Mesodermal cell (in vitro differentiated cells): ENCODE data around the gene DYRK1A.

Source experiments
- H3K27ac ChIP-seq: 2 replicates; pipeline ENCODE4 v1.7.0; 2013; ENCODE audit warnings: mild to moderate bottlenecking, low read depth, low read length, moderate library complexity; ENCODE audit not compliant: severe bottlenecking
- H3K36me3 ChIP-seq: 2 replicates; pipeline ENCODE4 v1.7.1; 2013; ENCODE audit warnings: mild to moderate bottlenecking, low read length, moderate library complexity; ENCODE audit not compliant: control insufficient read depth, insufficient read depth
- H3K4me1 ChIP-seq: one replicate; pipeline ENCODE4 v1.7.1; 2013; ENCODE audit warnings: mild to moderate bottlenecking, low read length; ENCODE audit not compliant: insufficient read depth, control insufficient read depth, poor library complexity, severe bottlenecking
- H3K4me3 ChIP-seq: 2 replicates; pipeline ENCODE4 v1.7.0; 2013; ENCODE audit warnings: low read length, control low read depth, mild to moderate bottlenecking; ENCODE audit not compliant: insufficient read depth, poor library complexity, severe bottlenecking; ENCODE audit errors: extremely low read depth
- H3K9me3 ChIP-seq: 2 replicates; pipeline ENCODE4 v1.7.1; 2013; ENCODE audit warnings: mild to moderate bottlenecking, low read length, moderate library complexity; ENCODE audit not compliant: control insufficient read depth
- WGBS, 2 experiments: methylation state at CpG; one replicate each; pipeline ENCODE4 v1.1.5; 2013; ENCODE audit warnings: missing lambda C conversion rate in 2 of 2; ENCODE audit not compliant: insufficient coverage in 2 of 2; 5-methylcytosine and 5-hydroxymethylcytosine counted together

Gene DYRK1A

GRCh38 chr21:37527716-37528115, 161.1 kb downstream of the DYRK1A start:
- H3K36me3 ChIP-seq = no peaks in the 10 kb centered on the region
- WGBS, 2 experiments = 96 to 100% methylated on average over 2 to 3 of the region's 4 CpGs
- no peak overlapping the region for H3K4me3 ChIP-seq
- H3K27ac ChIP-seq = no peak overlapping the region
- no peaks in the 10 kb centered on the region for H3K4me1 ChIP-seq
- no peaks in the 10 kb centered on the region for H3K9me3 ChIP-seq

GRCh38 chr21:37528150-37528937, 161.8 kb downstream of the DYRK1A start:
- Histone ChIP-seq H3K27ac (no peak overlapping the region), H3K36me3 (no peaks in the 10 kb centered on the region), H3K4me3 (no peak overlapping the region), H3K9me3 (no peaks in the 10 kb centered on the region), H3K4me1 (peaks cover 5% of the 10 kb centered on the region)
- WGBS, 2 experiments = 89 to 96% methylated on average over 7 to 10 of the region's 12 CpGs

- no peaks in the 10 kb centered on the region for H3K9me3 ChIP-seq
- H3K4me3 ChIP-seq = no peak overlapping the region
- peaks cover 8% of the 10 kb centered on the region for H3K4me1 ChIP-seq
- 85 to 93% methylated on average over 4 to 6 of the region's 6 CpGs for WGBS, 2 experiments
- H3K36me3 ChIP-seq = no peaks in the 10 kb centered on the region
- no peak overlapping the region for H3K27ac ChIP-seq
Measured at GRCh38 chr21:37529649-37530048, 163.1 kb downstream of the DYRK1A start.

- Histone ChIP-seq H3K27ac (no peak overlapping the region), H3K36me3 (no peaks in the 10 kb centered on the region), H3K9me3 (peaks cover 7% of the 10 kb centered on the region), H3K4me3 (no peak overlapping the region), H3K4me1 (peaks cover 8% of the 10 kb centered on the region)
- 89 to 98% methylated on average over 6 to 7 of the region's 13 CpGs for WGBS, 2 experiments
Measured at GRCh38 chr21:37530901-37531351, 164.4 kb downstream of the DYRK1A start.

GRCh38 chr21:37531431-37531932, 164.9 kb downstream of the DYRK1A start:
- Histone ChIP-seq H3K4me1 (peaks cover 8% of the 10 kb centered on the region), H3K9me3 (peaks cover 12% of the 10 kb centered on the region), H3K27ac (no peak overlapping the region), H3K4me3 (no peak overlapping the region), H3K36me3 (no peaks in the 10 kb centered on the region)
- WGBS, 2 experiments = 91 to 92% methylated on average over 8 to 10 of the region's 13 CpGs

GRCh38 chr21:37532868-37533780, 166.6 kb downstream of the DYRK1A start:
- H3K36me3 ChIP-seq = no peaks in the 10 kb centered on the region
- no peak overlapping the region for H3K4me3 ChIP-seq
- peaks cover 8% of the 10 kb centered on the region for H3K4me1 ChIP-seq
- 68 to 81% methylated on average over 8 to 12 of the region's 20 CpGs for WGBS, 2 experiments
- peaks cover 16% of the 10 kb centered on the region for H3K9me3 ChIP-seq
- no peak overlapping the region for H3K27ac ChIP-seq

- Histone ChIP-seq H3K36me3 (no peaks in the 10 kb centered on the region), H3K27ac (no peak overlapping the region), H3K4me1 (peaks cover 8% of the 10 kb centered on the region), H3K4me3 (no peak overlapping the region), H3K9me3 (peaks cover 16% of the 10 kb centered on the region)
- WGBS, 2 experiments = 91 to 98% methylated on average over 3 of the region's 3 CpGs
Measured at GRCh38 chr21:37534431-37534830, 167.9 kb downstream of the DYRK1A start.

- H3K36me3 ChIP-seq = no peaks in the 10 kb centered on the region
- 80 to 89% methylated on average over 1 of the region's 3 CpGs for WGBS, 2 experiments
- peaks cover 16% of the 10 kb centered on the region for H3K9me3 ChIP-seq
- no peak overlapping the region for H3K27ac ChIP-seq
- H3K4me3 ChIP-seq = no peak overlapping the region
- H3K4me1 ChIP-seq = peaks cover 8% of the 10 kb centered on the region
Measured at GRCh38 chr21:37535130-37535529, 168.6 kb downstream of the DYRK1A start.

GRCh38 chr21:37535672-37536071, 169.1 kb downstream of the DYRK1A start:
- H3K4me3 ChIP-seq = no peak overlapping the region
- peaks cover 16% of the 10 kb centered on the region for H3K9me3 ChIP-seq
- 91 to 93% methylated on average over 6 of the region's 7 CpGs for WGBS, 2 experiments

GRCh38 chr21:37536616-37537278, 170.2 kb downstream of the DYRK1A start:
- WGBS, 2 experiments = 79 to 82% methylated on average over 7 of the region's 8 CpGs
- H3K27ac ChIP-seq = no peak overlapping the region
- H3K4me1 ChIP-seq = peaks cover 8% of the 10 kb centered on the region
- H3K9me3 ChIP-seq = peaks cover 16% of the 10 kb centered on the region
- H3K36me3 ChIP-seq = no peaks in the 10 kb centered on the region
- H3K4me3 ChIP-seq = no peak overlapping the region

More at GRCh38 chr21:37535672-37536071, 169.1 kb downstream of the DYRK1A start:
- Histone ChIP-seq H3K36me3 (no peaks in the 10 kb centered on the region), H3K4me1 (peaks cover 8% of the 10 kb centered on the region), H3K27ac (no peak overlapping the region)
